GDM1 (cell line): ENCODE results near the gene PP2D1.
"Not testable (repeated sequence)": the region's sequence is repeated elsewhere in the genome, so short reads cannot be mapped to it uniquely, and the experiment has no call there.

Source experiments
- DNase-seq: peaks from one replicate; lab custom pipeline; 2025; lab: John Stamatoyannopoulos, UW

Gene PP2D1

DNA sequence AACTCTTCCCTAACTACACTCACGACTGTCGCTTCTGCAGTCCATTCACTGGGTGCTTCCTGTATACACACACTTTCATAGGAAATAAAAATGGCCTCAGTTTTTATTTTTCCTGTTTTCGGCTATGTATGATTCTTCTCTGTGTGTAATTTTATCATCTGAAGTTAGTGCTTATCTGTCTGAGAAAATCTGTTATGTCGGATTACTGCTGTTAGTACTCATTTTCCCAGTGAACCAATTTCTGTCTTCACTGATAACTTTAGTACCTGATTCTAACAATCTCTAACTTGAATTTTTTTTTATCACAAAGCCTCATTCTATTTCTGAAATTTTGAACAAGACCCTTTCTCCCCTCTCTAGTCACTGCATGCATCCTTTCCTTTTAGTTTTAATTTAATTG lies 44.3 kb downstream of the PP2D1 start:
- no peak for DNase-seq

DNA sequence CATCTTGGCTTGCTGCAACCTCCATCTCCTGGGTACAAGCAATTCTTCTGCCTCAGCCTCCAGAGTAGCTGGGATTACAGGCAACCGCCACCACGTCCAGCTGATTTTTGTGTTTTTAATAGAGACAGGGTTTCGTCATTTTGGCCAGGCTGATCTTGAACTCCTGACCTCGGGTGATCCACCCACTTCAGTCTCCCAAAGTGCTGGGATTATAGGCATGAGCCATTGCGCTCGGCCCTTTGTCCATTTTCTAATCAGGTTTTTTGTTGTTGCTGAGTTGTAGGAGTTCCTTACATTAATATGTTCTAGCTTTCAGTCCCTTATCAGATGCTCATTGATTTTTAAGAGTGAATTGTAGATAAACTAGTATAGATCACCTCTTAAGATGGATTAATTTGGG lies 44.9 kb downstream of the PP2D1 start:
- DNase-seq: no peak

DNA sequence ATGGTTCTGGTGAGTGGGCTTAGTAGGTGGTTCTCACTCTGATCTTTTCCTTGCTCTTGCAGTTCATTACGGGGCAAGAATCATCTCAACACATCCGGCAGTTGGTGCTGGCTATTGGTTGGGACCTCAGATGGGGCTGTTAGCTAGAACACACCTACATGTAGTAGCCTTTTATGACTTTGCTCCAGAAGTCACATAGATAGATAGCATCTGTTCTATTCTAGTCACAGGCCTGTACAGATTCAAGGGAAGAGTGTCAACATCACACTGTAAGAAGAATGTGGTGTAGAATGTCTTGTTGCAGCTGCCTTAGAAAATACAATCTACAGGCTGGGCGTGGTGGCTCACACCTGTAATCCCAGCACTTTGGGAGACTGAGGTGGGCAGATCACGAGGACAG lies 50.1 kb downstream of the PP2D1 start:
- no peak for DNase-seq

DNA sequence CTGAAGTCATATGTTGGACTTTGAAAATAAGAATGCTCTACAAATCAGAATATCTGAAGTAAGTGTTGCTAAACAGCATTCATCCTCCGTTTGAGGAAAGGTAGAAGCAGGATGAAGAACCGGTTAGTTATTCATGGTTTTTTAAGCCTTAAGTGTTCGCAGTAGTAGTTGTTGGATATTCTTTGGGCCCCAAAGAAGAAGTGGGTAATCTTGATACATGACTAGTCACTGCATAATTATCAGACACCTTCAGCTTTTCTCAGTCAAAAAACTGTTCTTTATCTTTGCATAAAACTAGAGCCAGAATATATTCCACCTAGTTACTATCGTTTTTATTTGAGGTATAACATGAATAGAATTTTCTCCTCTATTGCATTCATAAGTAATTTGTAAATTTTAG lies 51.4 kb downstream of the PP2D1 start:
- no peak for DNase-seq

DNA sequence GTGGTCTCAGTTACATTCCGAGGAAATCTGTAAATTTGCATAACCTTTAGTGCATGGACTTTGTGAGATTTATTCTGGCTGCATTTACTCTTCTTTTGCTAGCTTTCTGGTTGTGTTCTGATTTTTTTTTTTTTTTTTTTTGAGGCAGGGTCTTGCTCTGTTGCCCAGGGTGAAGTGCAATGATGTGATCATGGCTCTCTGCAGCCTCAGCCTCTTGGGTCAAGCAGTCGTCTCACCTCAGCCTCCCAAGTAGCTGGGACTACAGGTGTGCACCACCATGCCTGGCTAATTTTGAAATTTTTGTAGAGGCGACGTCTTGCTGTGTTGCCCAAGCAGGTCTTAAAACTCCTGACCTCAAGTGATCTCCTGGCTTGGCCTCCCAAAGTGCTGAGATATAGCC lies 52.6 kb downstream of the PP2D1 start:
- DNase-seq: no peak

DNA sequence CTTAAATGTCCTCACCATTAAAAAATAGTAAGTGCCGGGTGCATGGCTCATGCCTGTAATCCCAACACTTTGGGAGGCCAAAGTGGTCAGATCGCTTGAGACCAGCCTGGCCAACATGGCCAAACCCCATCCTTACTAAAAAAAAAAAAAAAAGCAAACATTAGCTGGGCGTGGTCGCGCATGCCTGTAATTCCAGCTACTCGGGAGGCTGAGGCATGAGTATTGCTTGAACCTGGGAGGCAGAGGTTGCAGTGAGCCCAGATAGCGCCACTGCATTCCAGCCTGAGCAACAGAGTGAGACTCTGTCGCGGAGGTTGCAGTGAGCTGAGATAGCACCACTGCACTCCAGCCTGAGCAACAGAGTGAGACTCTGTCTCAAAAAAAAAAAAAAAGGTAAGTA lies 54.7 kb downstream of the PP2D1 start:
- DNase-seq: not testable (repeated sequence)

DNA sequence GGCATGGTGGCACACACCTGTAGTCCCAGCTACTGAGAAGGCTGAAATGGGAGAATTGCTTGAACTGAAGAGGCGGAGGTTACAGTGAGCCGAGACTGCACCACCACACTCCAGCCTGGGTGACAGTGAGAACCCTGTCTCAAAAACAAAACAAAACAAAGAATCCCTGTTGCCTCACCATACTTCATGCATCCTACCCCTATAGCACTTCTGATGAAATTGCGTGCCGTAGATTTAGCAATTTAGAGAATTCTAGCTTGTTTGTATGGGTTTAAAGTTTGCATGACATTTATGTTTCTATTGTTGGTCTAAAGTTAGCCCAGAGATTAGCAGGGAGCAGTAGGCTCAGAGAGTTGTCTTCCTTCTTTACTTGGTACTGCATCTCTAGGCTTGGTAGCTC lies 57.4 kb downstream of the PP2D1 start:
- DNase-seq: no peak

DNA sequence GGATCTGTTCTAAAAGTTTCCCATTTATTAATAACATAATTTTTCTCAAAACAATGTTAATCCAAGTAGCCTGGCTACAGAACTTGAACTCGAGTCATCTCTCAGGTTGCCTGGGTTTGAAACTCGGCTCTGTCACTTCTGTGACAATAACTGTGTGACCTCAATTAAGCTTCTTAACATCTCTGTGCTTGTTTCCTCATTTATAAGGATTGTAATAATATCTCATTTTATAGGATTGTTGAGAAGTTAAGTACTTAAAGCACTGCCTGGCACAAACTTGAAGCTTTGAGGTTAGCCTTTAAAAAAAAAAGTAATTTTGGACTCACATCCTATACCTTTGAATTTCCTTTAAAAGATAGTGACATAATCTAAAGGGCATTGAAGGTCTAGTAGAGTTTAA lies 61.7 kb downstream of the PP2D1 start:
- no peak for DNase-seq

DNA sequence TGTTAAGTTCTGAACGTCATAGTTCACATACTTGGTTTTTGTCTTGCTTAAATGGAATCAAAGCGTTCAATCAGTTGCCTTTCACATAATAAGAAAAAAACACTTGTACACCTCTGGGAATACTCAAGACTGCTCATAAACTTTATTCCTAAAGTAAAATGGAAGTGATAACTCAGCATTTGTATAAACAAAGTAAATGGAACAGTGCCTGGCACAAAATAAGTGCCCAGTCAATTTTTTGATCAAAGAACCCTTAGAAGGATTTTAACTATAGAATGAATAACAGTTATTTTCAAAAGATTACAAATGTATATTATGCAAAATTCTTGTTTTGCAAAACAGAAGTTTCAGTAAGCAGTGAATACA lies 63.9 kb downstream of the PP2D1 start:
- no peak for DNase-seq

DNA sequence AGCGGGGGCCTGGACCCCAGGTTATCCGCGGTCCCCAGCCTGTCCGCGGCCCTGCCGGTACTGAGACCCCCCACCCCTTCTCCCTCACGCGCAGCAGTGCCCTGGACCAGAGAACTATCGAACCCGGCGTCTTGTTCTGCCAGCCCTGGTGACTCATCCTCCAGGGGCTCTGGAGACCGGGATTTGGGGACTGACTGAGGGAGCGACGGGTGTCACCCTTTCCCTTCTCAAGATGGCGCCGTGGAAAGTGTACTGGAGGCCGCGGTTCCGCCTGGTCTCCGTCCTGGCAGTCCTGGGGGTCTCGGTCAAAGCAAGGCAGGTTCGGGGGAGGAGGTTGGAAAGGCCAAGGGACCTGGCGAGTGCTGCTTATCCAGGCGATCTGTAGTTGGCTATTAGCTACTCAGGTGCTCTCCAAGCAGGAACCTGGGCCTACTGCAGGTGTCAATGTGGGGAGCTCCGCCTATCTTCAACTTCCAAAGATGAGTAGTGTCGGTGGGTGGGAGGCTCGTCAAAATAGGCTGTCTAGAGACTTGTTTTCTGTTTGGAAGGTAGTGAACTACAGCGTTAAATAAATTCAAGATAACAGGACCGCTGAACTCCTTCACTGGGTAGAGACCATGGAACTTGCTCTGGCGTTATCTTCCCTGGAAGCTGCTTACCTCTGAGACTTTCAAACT lies 64.4 kb downstream of the PP2D1 start:
- DNase-seq: peak; percentile 16

DNA sequence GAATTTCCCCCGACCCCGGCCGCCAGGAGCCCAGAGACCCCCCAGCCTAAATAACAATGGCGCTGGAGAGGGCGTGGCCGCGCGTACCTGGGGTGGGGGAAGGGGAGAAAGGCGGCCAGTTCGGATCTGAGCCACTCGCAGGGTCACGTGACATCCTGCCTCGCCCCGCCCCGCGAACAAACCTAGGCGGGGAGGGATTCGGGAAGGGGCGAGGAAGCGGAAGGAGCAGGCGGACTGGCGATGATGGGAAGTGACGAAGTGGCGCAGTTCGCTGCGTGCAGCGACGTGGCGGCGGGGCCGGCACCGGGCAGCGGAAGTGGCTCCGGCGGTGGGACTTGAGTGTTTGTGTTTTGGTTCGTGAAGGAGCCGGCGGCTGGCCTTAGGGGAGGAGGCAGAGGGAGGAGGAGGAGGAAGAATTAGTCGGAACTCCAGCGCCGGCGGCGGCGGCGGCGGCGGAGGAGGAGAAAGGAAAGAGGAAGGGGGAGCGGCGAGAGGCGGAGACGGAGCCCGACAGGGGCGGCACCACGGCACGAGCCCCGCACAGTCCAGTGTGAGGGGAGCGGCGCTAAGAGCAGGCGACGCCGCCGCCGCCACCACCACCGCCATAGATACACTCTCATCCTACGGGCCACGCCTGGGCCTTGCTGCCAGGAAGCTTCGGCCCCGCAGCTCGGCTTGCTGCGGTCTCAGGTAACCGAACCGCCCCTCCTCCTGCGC lies 65.1 kb downstream of the PP2D1 start, which contains the start of gene RAB5A:
RAB5A (plus strand) TSS at position 266 of the 717 bp plus-strand sequence. CDS start 3,802 bp downstream, outside the sequence.
- peak; percentile 99 for DNase-seq

DNA sequence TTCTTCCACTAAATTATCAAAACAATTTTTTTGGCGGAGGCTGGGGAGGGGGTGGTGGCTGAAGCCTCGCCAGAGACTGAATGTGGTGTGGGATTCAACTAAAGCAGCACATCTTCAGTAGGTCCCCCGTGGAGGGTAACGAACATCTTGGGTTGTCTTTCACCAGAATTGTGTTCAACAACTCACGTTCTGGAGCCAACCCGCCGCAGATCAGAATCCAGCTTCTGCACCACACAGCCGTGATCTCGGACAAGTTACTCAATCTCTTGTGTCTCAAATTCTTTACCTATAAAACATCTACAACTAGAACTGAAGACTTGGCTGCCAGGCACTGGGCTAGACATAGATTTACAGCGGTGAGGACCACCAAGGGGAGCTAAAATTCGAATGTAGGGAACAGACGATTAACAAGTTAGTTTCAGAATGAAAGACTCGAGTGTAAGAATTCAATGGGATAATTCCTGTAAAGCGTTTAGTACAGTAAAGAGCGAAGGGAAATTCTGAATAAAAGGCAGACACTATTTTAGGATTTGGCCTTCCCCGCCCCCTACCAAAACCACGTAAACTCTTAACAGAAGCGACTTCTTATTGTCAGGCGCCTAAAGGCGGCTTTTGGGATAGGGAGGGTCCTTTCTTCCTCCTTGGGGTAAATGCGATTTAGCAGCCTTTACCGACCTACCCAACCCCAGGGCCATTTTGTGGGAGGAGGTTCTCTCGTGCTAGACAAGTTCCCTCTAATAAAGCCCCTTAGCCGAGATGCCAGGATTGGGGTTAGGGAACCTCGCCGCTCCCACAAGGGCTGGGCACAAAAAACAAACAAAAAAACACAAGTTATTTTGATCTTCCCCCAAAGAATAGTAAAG lies 65.9 kb downstream of the PP2D1 start:
- DNase-seq: no peak

DNA sequence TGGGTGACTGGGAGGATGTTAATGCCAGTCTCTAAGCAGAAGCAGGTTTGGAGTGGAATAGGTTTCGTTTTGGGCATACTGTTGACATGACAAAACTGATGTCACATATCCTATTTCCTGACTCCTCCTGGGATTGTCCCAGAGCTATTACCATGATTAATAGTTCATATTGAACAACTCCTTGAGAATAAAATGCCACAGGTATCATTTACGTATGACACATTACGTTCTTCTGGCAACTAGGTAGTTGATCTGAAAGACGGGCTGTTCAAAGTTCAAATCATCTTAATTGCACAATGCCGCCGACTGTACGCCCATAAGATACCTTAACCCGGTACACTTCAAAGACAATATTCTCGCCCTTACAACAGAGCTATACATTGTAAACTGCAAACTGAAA lies 66.5 kb downstream of the PP2D1 start:
- DNase-seq: no peak

DNA sequence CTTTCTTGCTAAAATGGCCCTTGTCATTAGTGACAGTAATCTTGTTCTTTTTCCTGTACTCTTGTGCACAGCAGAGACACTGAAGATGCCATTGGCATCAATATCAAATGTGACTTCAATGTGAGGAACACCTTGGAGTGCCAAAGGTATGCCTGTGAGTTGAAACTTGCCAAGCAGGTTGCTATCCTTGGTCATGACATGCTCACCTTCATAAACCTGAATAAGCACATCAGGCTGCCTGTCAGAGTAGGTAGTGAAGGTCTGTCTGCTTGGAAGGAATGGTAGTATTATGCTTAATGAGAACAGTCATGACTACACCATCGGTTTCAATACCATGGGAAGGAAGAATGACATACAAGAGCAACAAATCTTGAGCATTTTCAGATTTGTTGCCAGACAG lies 71.4 kb downstream of the PP2D1 start:
- no peak for DNase-seq

DNA sequence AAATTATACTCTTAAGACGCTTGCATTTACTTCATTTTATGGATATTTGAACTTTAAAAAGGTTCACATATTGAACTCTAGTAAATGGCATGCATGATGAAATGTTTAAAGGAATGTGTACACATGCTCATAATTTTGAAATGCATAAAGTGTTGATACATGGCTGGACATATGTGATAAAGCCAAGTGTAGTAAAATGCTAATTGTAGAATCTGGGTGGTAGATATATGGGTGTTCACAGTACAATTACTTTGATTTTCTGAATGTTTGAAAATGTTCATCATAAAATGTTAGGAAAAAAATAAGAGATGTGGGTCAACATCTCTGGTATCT lies 73.8 kb downstream of the PP2D1 start:
- no peak for DNase-seq

DNA sequence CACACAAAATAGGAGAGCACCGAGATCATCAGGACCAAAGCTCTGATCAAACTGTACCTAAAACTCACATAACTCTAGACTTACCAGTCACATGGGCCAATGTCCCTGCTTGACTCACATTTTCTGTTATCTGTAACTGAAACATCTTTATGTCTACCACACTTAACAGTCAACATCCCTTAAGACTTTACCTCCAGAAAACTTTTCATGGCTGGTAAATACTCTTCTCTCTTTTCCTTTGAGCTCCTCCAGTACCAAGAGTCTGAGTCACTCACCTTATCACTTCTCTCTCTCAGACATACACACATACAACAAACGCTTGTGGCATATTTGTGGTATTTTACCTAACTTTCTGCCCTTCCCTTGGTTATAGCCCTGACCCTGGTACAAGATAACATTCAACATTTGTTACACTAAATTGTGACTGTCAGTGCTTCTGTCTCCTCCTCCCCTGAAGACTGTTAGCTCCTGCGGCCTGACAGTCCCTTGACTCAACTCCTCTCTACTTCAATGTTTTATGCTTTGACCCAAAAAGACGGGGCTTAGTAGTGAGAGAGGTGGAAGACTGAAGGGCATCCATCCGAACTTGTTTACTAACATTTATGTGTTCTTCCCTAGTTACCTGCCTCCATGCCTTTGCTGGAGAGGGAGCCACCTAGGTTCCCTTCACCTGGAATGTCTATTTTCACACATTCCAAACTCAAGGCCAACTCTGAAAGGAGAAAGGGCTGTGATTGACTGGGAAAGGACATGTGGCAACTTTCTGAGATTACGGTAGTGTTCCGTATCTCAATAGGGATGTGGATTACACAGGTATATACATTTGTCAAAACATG lies 74.4 kb downstream of the PP2D1 start:
- no peak for DNase-seq
